H1 (cell line): ENCODE results near the gene NFATC1. TPM values are rescaled to one million over a fixed set of nuclear protein-coding genes. Genes with fewer than 3 reads are reported as not detected.

ENCODE experiments used
- BRCA1 ChIP-seq: IDR thresholded peaks from 2 replicates; pipeline ENCODE4 v1.6.1; 2012; ENCODE audit warnings: low read depth, low read length, improper control_type of control experiment
- TBP ChIP-seq: IDR thresholded peaks from 2 replicates; pipeline ENCODE4 v1.6.1; 2011; ENCODE audit warnings: low read depth, low read length, improper control_type of control experiment
- polyA plus RNA-seq, 7 experiments: library from polyadenylated mRNA; depleted of rRNA in 3 of 7; stranded (reverse) in 5 of 7; unstranded in 2 of 7; fragments of >200 nt in 5 of 7; fragments of 200-250 nt in 2 of 7; gene quantifications; 1 replicate in 5 of 7; 2 replicates in 1 of 7; 4 replicates in 1 of 7; pipeline versions ENCODE4 v1.2.1 to v1.2.3, GENCODE V29; 2011 to 2013; ENCODE audit warnings: missing spikeins in 2 of 7, mixed read lengths in 2 of 7
- total RNA-seq: library from RNA; stranded (reverse); fragmentation: NEBNext Ultra II Directional; extraction: Animal tissue kit (Norgen Biotek cat#: 25700); gene quantifications from 2 replicates; pipeline ENCODE4 v1.2.1, GENCODE V29; 2021

NFATC1 gene
- total and polyA plus RNA-seq, 2 of the 8 experiments (the other 6 are each of a cell fraction or from before 2014, with no cell fraction given) = 2.0 to 6.6 TPM

- TF ChIP-seq BRCA1 (no peak), TBP (no peak)
These were observed 120.2 kb downstream of the NFATC1 start (continued) for GRCh38 chr18:79515944-79516351.
